K562 treated with DMSO at 1 percent for 24 hours (cell line): Measurements from ENCODE around the gene USF2. TPM values are rescaled to one million over a fixed set of nuclear protein-coding genes. Genes with fewer than 3 reads are reported as not detected.

ENCODE experiments used
- total RNA-seq: library from RNA; unstranded; fragments of 300-600 nt; gene quantifications from 2 replicates; pipeline ENCODE4 v1.2.3, GENCODE V29; 2022; ENCODE audit warnings: low read depth; ENCODE audit not compliant: insufficient read depth

The USF2 gene, protein sequence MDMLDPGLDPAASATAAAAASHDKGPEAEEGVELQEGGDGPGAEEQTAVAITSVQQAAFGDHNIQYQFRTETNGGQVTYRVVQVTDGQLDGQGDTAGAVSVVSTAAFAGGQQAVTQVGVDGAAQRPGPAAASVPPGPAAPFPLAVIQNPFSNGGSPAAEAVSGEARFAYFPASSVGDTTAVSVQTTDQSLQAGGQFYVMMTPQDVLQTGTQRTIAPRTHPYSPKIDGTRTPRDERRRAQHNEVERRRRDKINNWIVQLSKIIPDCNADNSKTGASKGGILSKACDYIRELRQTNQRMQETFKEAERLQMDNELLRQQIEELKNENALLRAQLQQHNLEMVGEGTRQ
- total RNA-seq = 166 and 171 TPM in 2 replicates

DNA sequence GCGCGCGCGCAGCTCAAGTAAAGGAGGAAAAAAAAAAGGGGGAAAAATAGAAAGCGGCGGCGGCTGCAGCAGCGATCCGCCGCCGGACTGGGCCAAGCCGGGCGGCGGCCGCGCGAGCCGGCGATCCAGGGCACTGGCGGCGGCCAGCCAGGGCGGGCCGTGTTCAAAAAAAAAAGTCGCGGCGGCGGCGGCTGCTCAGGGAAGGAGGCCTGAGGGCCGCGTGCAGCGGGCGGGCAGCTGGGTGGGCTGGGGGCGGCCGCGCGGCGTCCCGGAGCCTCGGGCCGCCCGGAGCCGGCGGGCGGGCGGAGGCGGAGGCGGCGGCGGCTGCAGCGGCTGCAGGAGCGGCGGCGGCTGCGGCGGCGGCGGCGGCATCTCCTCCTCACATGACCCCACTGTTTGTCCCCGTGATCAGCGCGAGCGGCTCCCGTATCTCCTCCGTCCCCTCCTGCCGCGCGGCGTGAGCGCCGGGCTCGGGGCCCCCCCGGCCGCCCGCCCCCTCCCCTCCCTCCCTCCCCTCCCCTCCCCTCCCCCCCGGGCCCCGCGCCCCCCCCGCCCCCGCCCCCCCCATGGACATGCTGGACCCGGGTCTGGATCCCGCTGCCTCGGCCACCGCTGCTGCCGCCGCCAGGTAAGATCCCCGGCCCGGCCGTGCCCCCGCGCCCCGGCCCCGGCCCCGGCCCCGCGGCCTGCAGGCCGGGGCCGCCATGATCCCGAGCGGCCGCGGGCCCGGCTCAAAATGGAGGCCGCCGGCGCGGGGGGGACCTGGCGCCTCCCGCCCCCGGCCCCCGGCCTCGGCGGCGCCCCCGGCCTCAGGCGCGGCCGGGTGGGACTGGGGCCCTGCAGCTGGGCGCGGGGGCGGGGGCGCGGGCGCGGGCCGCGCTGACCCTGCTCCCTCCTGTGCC is at the start of gene USF2:
Gene USF2 (plus strand): TSS at position 427 of the 902 bp plus-strand sequence. CDS start 140 bp downstream, at position 567.

DNA sequence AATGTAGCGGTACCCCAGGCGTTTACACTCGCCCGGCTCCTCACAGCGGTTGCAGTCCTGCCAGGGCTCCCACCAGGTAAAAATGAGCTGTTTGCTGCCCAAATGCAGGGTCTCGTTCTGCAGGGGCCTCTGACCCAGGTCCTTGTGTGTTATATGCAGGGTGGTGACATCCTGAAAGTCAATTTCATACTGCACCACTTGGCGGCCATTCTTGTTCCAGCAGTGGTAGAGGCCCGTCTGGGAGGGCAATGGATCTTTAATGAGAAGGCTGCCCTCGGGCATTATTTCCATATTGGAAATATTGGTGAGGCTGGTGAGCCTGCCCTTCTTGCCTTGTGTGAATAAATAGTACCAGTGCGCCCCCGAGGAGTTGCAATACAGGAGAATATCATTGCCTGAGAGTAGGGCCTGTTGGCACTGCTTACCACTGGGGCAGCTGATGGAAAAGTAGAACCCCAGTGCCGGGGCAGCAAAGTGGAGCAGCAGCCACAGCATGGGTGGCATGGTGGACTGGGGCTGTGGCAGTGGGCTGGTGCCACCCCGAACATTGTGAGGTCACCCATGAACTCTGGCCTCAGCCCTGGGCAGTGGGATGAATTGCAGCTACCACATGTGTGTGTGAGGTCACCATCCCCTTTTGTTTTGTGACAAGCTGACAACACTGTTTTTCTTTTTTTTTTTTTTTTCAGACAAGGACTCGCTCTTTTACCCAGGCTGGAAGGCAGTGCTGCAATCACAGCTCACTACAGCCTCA is 40.4 kb upstream of the USF2 start, which contains the start of gene FAM187B:
Gene FAM187B (minus strand): TSS at position 563 of the 754 bp plus-strand sequence. CDS start 59 bp downstream, at position 504.

DNA sequence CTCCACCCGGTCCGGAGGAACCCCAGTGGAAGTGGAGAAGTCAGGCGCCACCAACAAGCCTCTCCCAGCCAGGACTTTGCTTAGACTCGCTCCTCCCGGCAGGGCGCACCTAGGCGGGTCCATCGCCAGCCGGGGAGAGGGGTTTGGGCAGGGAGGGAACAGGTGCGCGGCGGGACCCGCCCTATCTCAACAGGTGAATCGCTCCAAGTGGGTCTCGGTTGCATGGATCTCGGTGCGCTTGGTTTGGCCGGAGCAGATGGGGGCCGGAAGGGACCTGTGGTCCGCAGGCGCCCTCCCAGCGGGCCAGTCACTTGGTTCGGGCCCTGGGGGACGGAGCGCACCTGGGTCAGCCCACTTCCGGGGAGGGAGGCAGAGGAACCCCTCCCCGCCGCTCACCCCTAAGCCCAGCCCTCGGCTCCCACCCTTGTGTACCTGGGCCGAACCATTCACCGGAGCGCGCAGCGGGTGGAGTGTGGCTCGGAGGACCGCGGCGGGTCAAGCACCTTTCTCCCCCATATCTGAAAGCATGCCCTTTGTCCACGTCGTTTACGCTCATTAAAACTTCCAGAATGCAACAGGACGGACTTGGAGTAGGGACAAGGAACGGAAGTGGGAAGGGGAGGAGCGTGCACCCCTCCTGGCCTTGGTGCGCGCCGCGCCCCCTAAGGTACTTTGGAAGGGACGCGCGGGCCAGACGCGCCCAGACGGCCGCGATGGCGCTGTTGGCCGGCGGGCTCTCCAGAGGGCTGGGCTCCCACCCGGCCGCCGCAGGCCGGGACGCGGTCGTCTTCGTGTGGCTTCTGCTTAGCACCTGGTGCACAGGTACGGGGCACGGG is 20.2 kb upstream of the USF2 start, which contains the start of gene LSR:
Gene LSR (plus strand): TSS at position 693 of the 836 bp plus-strand sequence. CDS start 21 bp downstream, at position 714.

GRCh38 chr19:35291916-35292315 is 23.2 kb downstream of the USF2 start, which contains the start of gene MAG:
Gene MAG (plus strand): TSS chr19:35292161. CDS start chr19:35295409, 3,248 bp downstream.

DNA sequence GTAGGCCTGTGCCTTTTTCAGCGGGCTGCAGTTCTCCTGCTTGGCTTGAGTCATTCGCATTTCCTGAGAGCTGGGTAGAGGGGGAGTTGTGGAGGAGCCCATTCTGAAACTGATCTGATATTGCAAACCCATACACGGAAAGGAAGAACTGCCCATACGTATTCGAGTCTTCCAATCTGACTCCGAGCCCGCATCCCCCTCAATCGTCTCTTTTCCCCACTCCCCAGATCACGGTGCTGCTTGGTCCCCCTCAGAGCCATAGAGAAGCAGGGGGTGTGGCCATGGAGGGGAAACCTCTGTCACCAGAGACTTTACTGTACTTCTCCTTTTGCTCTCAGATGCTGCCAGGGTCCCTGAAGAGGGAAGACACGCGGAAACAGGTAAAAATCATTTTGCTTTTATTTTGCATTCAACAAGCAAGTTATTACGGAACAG is 60.1 kb downstream of the USF2 start, which contains the start of gene CD22:
Gene CD22 (plus strand): TSS at position 337 of the 435 bp plus-strand sequence. CDS start 2,854 bp downstream, outside the sequence.

Other genes with a start within 250 kb of the USF2 start
- gene SCN1B, start 238.5 kb upstream of the USF2 start, total RNA-seq = 6.6 and 6.7 TPM in 2 replicates
- gene HPN, start 227.2 kb upstream of the USF2 start, total RNA-seq = 1.6 and 2.7 TPM in 2 replicates
- gene FXYD3, start 153.1 kb upstream of the USF2 start, total RNA-seq = not detected in 2 replicates
- gene LGI4, start 133.9 kb upstream of the USF2 start, total RNA-seq = 0.39 and 0.86 TPM in 2 replicates
- gene FXYD1, start 130.1 kb upstream of the USF2 start, total RNA-seq = not detected in 2 replicates
- gene FXYD7, start 125.7 kb upstream of the USF2 start, total RNA-seq = 0.39 TPM in 1 of 2 replicates, not detected in the other
- 292 and 341 TPM in 2 replicates for gene FXYD5, start 114.2 kb upstream of the USF2 start, total RNA-seq
- 0.27 TPM in 1 of 2 replicates, not detected in the other for gene FAM187B, start 40.2 kb upstream of the USF2 start, total RNA-seq
- gene LSR, start 20.0 kb upstream of the USF2 start, total RNA-seq = 82.8 and 83.4 TPM in 2 replicates
- 2.6 TPM in 1 of 2 replicates, not detected in the other for gene HAMP, start 13.6 kb downstream of the USF2 start, total RNA-seq
- gene MAG, start 23.2 kb downstream of the USF2 start, total RNA-seq = 2.2 TPM in 2 replicates
- gene CD22, start 60.2 kb downstream of the USF2 start, total RNA-seq = 1.5 and 1.6 TPM in 2 replicates
- not detected in 2 replicates for gene FFAR1, start 78.9 kb downstream of the USF2 start, total RNA-seq
- gene FFAR3, start 89.5 kb downstream of the USF2 start, total RNA-seq = not detected in 2 replicates
- not detected in 2 replicates for gene GPR42, start 102.1 kb downstream of the USF2 start, total RNA-seq
- not detected in 2 replicates for gene FFAR2, start 179.3 kb downstream of the USF2 start, total RNA-seq
- not detected in 2 replicates for gene KRTDAP, start 221.5 kb downstream of the USF2 start, total RNA-seq
- not detected in 2 replicates for gene DMKN, start 244.7 kb downstream of the USF2 start, total RNA-seq